GM23248 (cell line): ENCODE measurements around the gene ARL14. TPM values are rescaled to one million over a fixed set of nuclear protein-coding genes. Genes with fewer than 3 reads are reported as not detected.
A peak's percentile ranks its signal among the peaks of the same experiment; 100 is the strongest.

Source experiments
- DNase-seq: peaks from one replicate; pipeline ENCODE4 v3.0.0-alpha.2; 2015
- H2AFZ ChIP-seq: fragments of 200-600 bp; sonication (generic); 2 replicates; pipeline ENCODE4 v1.6.1; 2016; ENCODE audit warnings: antibody characterized with exemption
- H3F3A ChIP-seq: fragments of 200-600 bp; sonication (generic); 2 replicates; pipeline ENCODE4 v1.6.1; 2016; ENCODE audit warnings: mild to moderate bottlenecking, antibody characterized with exemption, mixed run types; ENCODE audit not compliant: insufficient read depth
- H3K27ac ChIP-seq: fragments of 200-600 bp; sonication (generic); 2 replicates; pipeline ENCODE4 v1.5.1; 2016; ENCODE audit warnings: mild to moderate bottlenecking
- H3K27me3 ChIP-seq: fragments of 200-600 bp; sonication (generic); replicated peaks from 2 replicates; pipeline ENCODE4 v1.6.1; 2016; ENCODE audit warnings: mild to moderate bottlenecking; ENCODE audit not compliant: insufficient read depth
- H3K36me3 ChIP-seq: fragments of 200-600 bp; sonication (generic); 2 replicates; pipeline ENCODE4 v1.6.1; 2016; ENCODE audit warnings: low read depth, mild to moderate bottlenecking
- H3K4me1 ChIP-seq: fragments of 200-600 bp; sonication (generic); 2 replicates; pipeline ENCODE4 v1.6.1; 2016; ENCODE audit warnings: mild to moderate bottlenecking; ENCODE audit not compliant: insufficient read depth
- H3K4me2 ChIP-seq: fragments of 200-600 bp; sonication (generic); one replicate; pipeline ENCODE4 v1.6.1; 2016; ENCODE audit warnings: mild to moderate bottlenecking; ENCODE audit not compliant: unreplicated experiment
- H3K4me3 ChIP-seq: fragments of 200-600 bp; sonication (generic); 2 replicates; pipeline ENCODE4 v1.5.1; 2016; ENCODE audit warnings: mild to moderate bottlenecking
- H3K79me2 ChIP-seq: fragments of 200-600 bp; sonication (generic); 2 replicates; pipeline ENCODE4 v1.6.1; 2016; ENCODE audit warnings: mild to moderate bottlenecking; ENCODE audit not compliant: insufficient read depth
- H3K9ac ChIP-seq: fragments of 200-600 bp; sonication (generic); 2 replicates; pipeline ENCODE4 v1.6.1; 2016; ENCODE audit warnings: mild to moderate bottlenecking
- H3K9me2 ChIP-seq: fragments of 200-600 bp; sonication (generic); 2 replicates; pipeline ENCODE4 v1.6.1; 2016; ENCODE audit warnings: mixed run types, mild to moderate bottlenecking, moderate library complexity; ENCODE audit not compliant: insufficient read depth
- H3K9me3 ChIP-seq: fragments of 200-600 bp; sonication (generic); one replicate; pipeline ENCODE4 v1.6.1; 2017; ENCODE audit warnings: low read depth
- H4K20me1 ChIP-seq: fragments of 200-600 bp; sonication (generic); 2 replicates; pipeline ENCODE4 v1.6.0; 2016; ENCODE audit not compliant: insufficient read depth
- EZH2 ChIP-seq: fragments of 200-600 bp; sonication (generic); IDR thresholded peaks from 2 replicates; pipeline ENCODE4 v1.6.1; 2018; ENCODE audit warnings: antibody characterized with exemption, mild to moderate bottlenecking; ENCODE audit not compliant: insufficient read depth, poor library complexity, severe bottlenecking
- EZH2phosphoT487 ChIP-seq: fragments of 200-600 bp; sonication (generic); IDR thresholded peaks from 2 replicates; pipeline ENCODE4 v1.6.1; 2018; ENCODE audit warnings: antibody characterized with exemption, moderate library complexity, mild to moderate bottlenecking, low read depth; ENCODE audit not compliant: insufficient read depth
- WGBS, 2 experiments: methylation state at CpG; one replicate each; pipeline ENCODE4 v1.1.6; 2015 to 2017; ENCODE audit warnings: low lambda C conversion rate in 2 of 2, low coverage in 1 of 2; ENCODE audit errors: missing lambda C conversion rate in 2 of 2; 5-methylcytosine and 5-hydroxymethylcytosine counted together
- in situ Hi-C: fragments of 300-500 bp; cut with MboI; formaldehyde crosslinking; loops from 2 replicates; pipeline ENCODE4 v1.15.0; 2020
- polyA plus RNA-seq: library from polyadenylated mRNA; unstranded; fragments of >200 nt; fragmentation: Nextera tagmentation; extraction: Ambion mirVana; gene quantifications from 2 replicates; pipeline ENCODE4 v1.2.1, GENCODE V29; 2016
- total RNA-seq: library from RNA; depleted of rRNA; stranded (reverse); fragments of >200 nt; shearing (Covaris generic); gene quantifications from 2 replicates; pipeline ENCODE4 v1.2.3, GENCODE V29; 2014

Gene ARL14
- total and polyA plus RNA-seq, 2 experiments from 2014 or later, result not detected

- Histone ChIP-seq H3K9ac (no peak overlapping the region), H3K4me2 (no peak overlapping the region), H4K20me1 (no peaks in the 10 kb centered on the region), H2AFZ (no peak overlapping the region), H3K36me3 (no peaks in the 10 kb centered on the region), H3K27me3 (no peaks in the 10 kb centered on the region), H3K27ac (no peak overlapping the region), H3K4me3 (no peak overlapping the region), H3K9me2 (no peaks in the 10 kb centered on the region), H3K79me2 (no peaks in the 10 kb centered on the region), H3F3A (0 out of 2 replicates have a peak, but pooled peaks cover 15% of the 10 kb centered on the region), H3K9me3 (no peaks in the 10 kb centered on the region), H3K4me1 (peaks cover 30% of the 10 kb centered on the region)
- TF ChIP-seq EZH2phosphoT487 (no peak), EZH2 (no peak)
- in situ Hi-C loops, result no loop called here
- DNase-seq, result peak; percentile 17
- WGBS, 2 experiments, result 33 to 46% methylated on average over 2 of the region's 2 CpGs
Observed at GRCh38 chr3:160695915-160696327, 19.0 kb downstream of the ARL14 start.

DNA sequence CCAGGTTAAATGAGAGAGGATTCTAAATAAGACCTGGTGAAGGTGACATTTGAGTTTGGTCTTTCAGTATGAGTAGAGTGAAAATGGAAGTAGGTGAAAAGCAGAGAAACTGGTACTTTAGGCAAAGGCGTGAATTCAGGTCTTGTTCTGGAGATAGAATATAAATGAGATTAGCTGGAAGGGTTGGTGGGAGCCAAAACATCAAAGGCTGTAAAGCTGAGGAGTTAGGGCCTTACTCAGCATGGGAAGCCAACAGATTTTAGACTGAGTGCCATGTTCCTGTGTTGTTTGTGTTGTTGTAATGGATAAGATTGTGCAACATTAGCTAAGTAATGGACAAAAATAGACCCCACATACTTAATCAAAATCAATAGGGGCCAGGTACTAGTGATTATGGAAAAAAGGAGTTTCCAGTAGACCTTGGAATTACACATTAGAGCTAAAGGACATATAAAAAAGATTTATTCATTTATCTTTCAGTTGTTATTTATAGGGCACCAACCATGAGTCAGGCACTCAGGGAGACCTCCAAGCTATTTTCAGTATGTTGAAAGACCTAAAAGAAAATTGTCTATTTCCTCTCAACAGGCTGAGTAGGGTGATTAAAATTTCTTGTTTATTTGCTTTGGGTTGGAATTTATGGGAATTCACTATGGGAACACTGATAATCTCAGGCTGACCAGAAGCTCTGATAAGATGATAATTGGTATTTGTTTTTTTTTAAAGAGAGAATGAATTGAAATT is 20.8 kb downstream of the ARL14 start:
- Histone ChIP-seq H3K4me1 (peaks cover 30% of the 10 kb centered on the region), H3K9me2 (no peaks in the 10 kb centered on the region), H3K4me3 (no peak overlapping the region), H3K27ac (no peak overlapping the region), H3K79me2 (no peaks in the 10 kb centered on the region), H3K9me3 (no peaks in the 10 kb centered on the region), H3K4me2 (no peak overlapping the region), H4K20me1 (no peaks in the 10 kb centered on the region), H3K9ac (no peak overlapping the region), H3K36me3 (no peaks in the 10 kb centered on the region), H2AFZ (no peak overlapping the region), H3F3A (0 out of 2 replicates have a peak, but pooled peaks cover 15% of the 10 kb centered on the region), H3K27me3 (no peaks in the 10 kb centered on the region)
- DNase-seq, result peak; percentile 68
- WGBS, 2 experiments, result 95 to 97% methylated on average over 1 of the region's 1 CpG
- in situ Hi-C loops, result no loop called here
- no peak for TF ChIP-seq EZH2phosphoT487
- TF ChIP-seq EZH2, result no peak

GRCh38 chr3:160698599-160699195 is 21.7 kb downstream of the ARL14 start:
- H3K9me3 ChIP-seq, result no peaks in the 10 kb centered on the region
- H3K9ac ChIP-seq, result no peak overlapping the region
- no peaks in the 10 kb centered on the region for H4K20me1 ChIP-seq
- no peak overlapping the region for H2AFZ ChIP-seq
- no peak for DNase-seq
- in situ Hi-C loops, result no loop called here
- no peaks in the 10 kb centered on the region for H3K36me3 ChIP-seq
- TF ChIP-seq EZH2phosphoT487 (no peak), EZH2 (no peak)
- peaks cover 30% of the 10 kb centered on the region for H3K4me1 ChIP-seq
- no peaks in the 10 kb centered on the region for H3K27me3 ChIP-seq
- H3K4me3 ChIP-seq, result no peak overlapping the region
- 0 out of 2 replicates have a peak, but pooled peaks cover 15% of the 10 kb centered on the region for H3F3A ChIP-seq
- no peak overlapping the region for H3K4me2 ChIP-seq
- no peaks in the 10 kb centered on the region for H3K9me2 ChIP-seq
- H3K27ac ChIP-seq, result no peak overlapping the region
- H3K79me2 ChIP-seq, result no peaks in the 10 kb centered on the region
- WGBS, 2 experiments, result 86 to 94% methylated on average over 1 of the region's 1 CpG

GRCh38 chr3:160701490-160701889 is 24.5 kb downstream of the ARL14 start:
- H3K27ac ChIP-seq, result no peak overlapping the region
- DNase-seq, result no peak
- H3K9ac ChIP-seq, result no peak overlapping the region
- H3K4me1 ChIP-seq, result peaks cover 25% of the 10 kb centered on the region
- no peaks in the 10 kb centered on the region for H3K36me3 ChIP-seq
- H3F3A ChIP-seq, result 0 out of 2 replicates have a peak, but pooled peaks cover 6% of the 10 kb centered on the region
- WGBS, 2 experiments, result 76 to 81% methylated on average over 1 of the region's 1 CpG
- no peaks in the 10 kb centered on the region for H3K79me2 ChIP-seq
- H3K9me2 ChIP-seq, result no peaks in the 10 kb centered on the region
- TF ChIP-seq EZH2phosphoT487 (no peak), EZH2 (no peak)
- no peak overlapping the region for H3K4me3 ChIP-seq
- no peak overlapping the region for H2AFZ ChIP-seq
- H3K27me3 ChIP-seq, result no peaks in the 10 kb centered on the region
- H3K4me2 ChIP-seq, result no peak overlapping the region
- H3K9me3 ChIP-seq, result no peaks in the 10 kb centered on the region
- in situ Hi-C loops, result loop anchor here (10.0 kb wide), 1 partner anchor 233 kb away; no protein-coding TSS in a partner anchor
- H4K20me1 ChIP-seq, result no peaks in the 10 kb centered on the region
